Peyer's patch (tissue), 4 donors: Measurements from ENCODE around the gene PRR23E.

ENCODE experiments used
- POLR2A ChIP-seq, 2 donors: fragments of 450-650 bp; IDR thresholded peaks; one replicate each; pipeline ENCODE4 v1.5.1; 2017; ENCODE audit warnings: antibody characterized with exemption in 2 of 2, mild to moderate bottlenecking in 2 of 2, moderate library complexity in 2 of 2
- TF ChIP-seq, protein P1 (sequence below), 6 experiments: fragments of 450-650 bp in 4 of 6; fragments of 200-600 bp in 2 of 6; sonication (generic) in 1 of 6; IDR thresholded peaks; one replicate each; pipeline ENCODE4 v1.5.1; 2017 to 2019; ENCODE audit warnings: antibody characterized with exemption in 6 of 6, mild to moderate bottlenecking in 3 of 6, moderate library complexity in 1 of 6

DNA sequence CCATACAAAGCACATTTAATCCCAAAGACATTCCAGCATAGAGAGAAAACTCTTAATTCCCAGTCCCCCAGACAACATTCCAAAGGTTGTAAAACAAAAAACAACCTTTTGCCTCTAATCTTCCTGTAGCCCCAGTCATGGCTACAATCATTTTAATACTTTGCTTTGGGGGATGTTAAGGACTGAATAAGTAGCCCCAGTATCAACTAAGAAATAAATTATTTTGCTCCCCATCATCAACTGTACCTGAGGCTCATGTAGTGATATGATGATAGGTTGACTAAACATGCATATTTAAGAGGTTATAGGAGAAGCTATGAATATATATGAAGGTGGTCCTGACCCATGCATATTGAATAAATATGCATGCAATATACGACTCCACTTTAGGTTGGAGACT lies 54.4 kb downstream of the PRR23E start:
- TF ChIP-seq, protein P1, sequence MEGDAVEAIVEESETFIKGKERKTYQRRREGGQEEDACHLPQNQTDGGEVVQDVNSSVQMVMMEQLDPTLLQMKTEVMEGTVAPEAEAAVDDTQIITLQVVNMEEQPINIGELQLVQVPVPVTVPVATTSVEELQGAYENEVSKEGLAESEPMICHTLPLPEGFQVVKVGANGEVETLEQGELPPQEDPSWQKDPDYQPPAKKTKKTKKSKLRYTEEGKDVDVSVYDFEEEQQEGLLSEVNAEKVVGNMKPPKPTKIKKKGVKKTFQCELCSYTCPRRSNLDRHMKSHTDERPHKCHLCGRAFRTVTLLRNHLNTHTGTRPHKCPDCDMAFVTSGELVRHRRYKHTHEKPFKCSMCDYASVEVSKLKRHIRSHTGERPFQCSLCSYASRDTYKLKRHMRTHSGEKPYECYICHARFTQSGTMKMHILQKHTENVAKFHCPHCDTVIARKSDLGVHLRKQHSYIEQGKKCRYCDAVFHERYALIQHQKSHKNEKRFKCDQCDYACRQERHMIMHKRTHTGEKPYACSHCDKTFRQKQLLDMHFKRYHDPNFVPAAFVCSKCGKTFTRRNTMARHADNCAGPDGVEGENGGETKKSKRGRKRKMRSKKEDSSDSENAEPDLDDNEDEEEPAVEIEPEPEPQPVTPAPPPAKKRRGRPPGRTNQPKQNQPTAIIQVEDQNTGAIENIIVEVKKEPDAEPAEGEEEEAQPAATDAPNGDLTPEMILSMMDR (IDR thresholded peaks at IDR 0.05): no peak
- no peak for TF ChIP-seq POLR2A (IDR thresholded peaks at IDR 0.05)
